ENCODE data around the gene PLA2G4F. TPM values are rescaled to one million over a fixed set of nuclear protein-coding genes. Genes with fewer than 3 reads are reported as not detected.

PLA2G4F gene
- total RNA-seq, 1 donor from 2014 or later, result 3.2 TPM

GRCh38 chr15:42146551-42147430 is 9.6 kb downstream of the PLA2G4F start:
- DNase-seq (ENCODE audit: low spot score), result no peak

GRCh38 chr15:42145546-42146455 is 10.6 kb downstream of the PLA2G4F start:
- DNase-seq (ENCODE audit: low spot score), result no peak

- DNase-seq (ENCODE audit: low spot score), result no peak
Observed at GRCh38 chr15:42144841-42145375, 11.5 kb downstream of the PLA2G4F start.

GRCh38 chr15:42143866-42144625 is 12.4 kb downstream of the PLA2G4F start:
- DNase-seq (ENCODE audit: low spot score), result no peak

- no peak for DNase-seq (ENCODE audit: low spot score)
Observed at GRCh38 chr15:42143356-42143755, 13.1 kb downstream of the PLA2G4F start.

GRCh38 chr15:42141795-42142667 is 14.4 kb downstream of the PLA2G4F start:
- no peak for DNase-seq (ENCODE audit: low spot score)

GRCh38 chr15:42141246-42141645 is 15.2 kb downstream of the PLA2G4F start:
- DNase-seq (ENCODE audit: low spot score), result no peak

- DNase-seq (ENCODE audit: low spot score), result no peak
Observed at GRCh38 chr15:42140383-42141070, 15.9 kb downstream of the PLA2G4F start.

- DNase-seq (ENCODE audit: low spot score), result no peak
Observed at GRCh38 chr15:42139596-42139995, 16.8 kb downstream of the PLA2G4F start.

- DNase-seq (ENCODE audit: low spot score), result no peak
Observed at GRCh38 chr15:42138968-42139386, 17.5 kb downstream of the PLA2G4F start.

- no peak for DNase-seq (ENCODE audit: low spot score)
Observed at GRCh38 chr15:42138411-42138810, 18.0 kb downstream of the PLA2G4F start.

GRCh38 chr15:42137461-42138261 is 18.8 kb downstream of the PLA2G4F start:
- DNase-seq (ENCODE audit: low spot score), result no peak

- DNase-seq (ENCODE audit: low spot score), result no peak
Observed at GRCh38 chr15:42136513-42136912, 19.9 kb downstream of the PLA2G4F start.

GRCh38 chr15:42135351-42135750 is 21.1 kb downstream of the PLA2G4F start:
- DNase-seq (ENCODE audit: low spot score), result no peak

GRCh38 chr15:42134617-42135245 is 21.7 kb downstream of the PLA2G4F start:
- DNase-seq (ENCODE audit: low spot score), result no peak

GRCh38 chr15:42133886-42134502 is 22.4 kb downstream of the PLA2G4F start:
- no peak for DNase-seq (ENCODE audit: low spot score)

GRCh38 chr15:42133356-42133755 is 23.1 kb downstream of the PLA2G4F start:
- DNase-seq (ENCODE audit: low spot score), result no peak
